Measurements from ENCODE around the gene PCDH7.

The PCDH7 gene

DNA sequence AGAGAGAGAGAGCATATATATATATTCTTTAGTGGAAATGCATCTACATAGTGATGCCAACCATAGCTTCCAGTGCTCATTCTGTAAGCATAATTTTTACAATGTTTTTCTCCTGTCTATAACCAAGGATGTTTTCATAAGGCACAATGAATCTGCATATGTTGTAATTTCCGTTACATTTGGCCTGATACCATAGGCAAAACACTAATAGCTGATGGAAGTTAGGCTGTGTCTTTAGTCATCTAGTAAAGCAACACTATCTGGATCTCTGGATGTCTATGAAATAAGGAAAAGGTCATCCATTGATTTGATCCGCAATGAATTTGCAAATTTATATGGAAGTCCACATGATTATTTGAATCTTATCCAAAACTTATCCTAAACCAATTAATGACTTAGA lies 8.1 kb downstream of the PCDH7 start:
- no peak for TF ChIP-seq TAF1 (IDR thresholded peaks at IDR 0.05; ENCODE audit: borderline replicate concordance, low read depth, low read length)
- DNase-seq (ENCODE audit: insufficient read length) (no peak), FAIRE-seq (no peak)

DNA sequence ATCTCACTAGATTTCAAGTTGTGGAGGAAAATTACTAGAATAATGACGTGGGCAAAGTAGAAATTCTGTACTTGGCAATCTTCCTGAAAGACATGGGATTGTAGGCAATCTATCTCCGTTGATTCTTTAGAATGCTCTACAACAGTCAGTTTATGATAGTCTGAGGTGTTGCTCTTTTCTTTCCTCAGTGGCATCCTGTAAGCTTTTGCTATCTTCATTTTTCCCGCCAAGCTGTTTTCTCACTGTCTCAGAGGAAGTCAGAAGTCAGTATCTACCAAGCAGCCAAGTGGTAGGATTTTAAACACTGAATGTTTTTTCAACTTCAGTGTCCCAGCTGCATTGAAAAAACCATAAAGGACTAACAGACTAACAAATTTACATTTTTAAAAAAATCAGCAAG lies 23.7 kb downstream of the PCDH7 start:
- TF ChIP-seq TAF1 (IDR thresholded peaks at IDR 0.05; ENCODE audit: borderline replicate concordance, low read depth, low read length) (no peak), POLR2A (IDR thresholded peaks at IDR 0.05; ENCODE audit: low read depth, low read length) (no peak), POLR2AphosphoS5 (IDR thresholded peaks at IDR 0.05; ENCODE audit: low read depth, low read length) (no peak)
- no peak for DNase-seq (ENCODE audit: insufficient read length)
- no peak for FAIRE-seq

DNA sequence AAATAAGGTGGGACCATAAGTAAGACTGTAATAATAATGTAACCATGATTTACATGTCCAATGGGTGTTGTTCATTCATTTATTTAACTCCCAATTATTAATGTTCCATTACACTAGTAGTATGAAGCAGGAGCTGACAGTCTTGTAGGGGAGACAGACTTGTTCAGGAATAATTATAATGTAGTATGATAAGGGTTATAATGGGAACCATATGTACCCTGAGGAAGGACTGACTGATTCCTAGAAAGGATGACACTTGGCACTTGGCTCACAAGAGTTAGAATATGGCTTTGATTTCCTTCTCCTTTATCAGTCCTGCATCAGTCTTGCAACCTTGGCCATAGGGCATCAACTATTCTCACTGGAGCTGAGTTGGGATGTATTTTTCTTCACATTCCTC lies 24.2 kb downstream of the PCDH7 start:
- DNase-seq (ENCODE audit: insufficient read length): no peak
- no peak for FAIRE-seq
- no peak for TF ChIP-seq POLR2AphosphoS5 (IDR thresholded peaks at IDR 0.05; ENCODE audit: low read depth, low read length)
- no peak for TF ChIP-seq TAF1 (IDR thresholded peaks at IDR 0.05; ENCODE audit: borderline replicate concordance, low read depth, low read length)
- no peak for TF ChIP-seq POLR2A (IDR thresholded peaks at IDR 0.05; ENCODE audit: low read depth, low read length)

DNA sequence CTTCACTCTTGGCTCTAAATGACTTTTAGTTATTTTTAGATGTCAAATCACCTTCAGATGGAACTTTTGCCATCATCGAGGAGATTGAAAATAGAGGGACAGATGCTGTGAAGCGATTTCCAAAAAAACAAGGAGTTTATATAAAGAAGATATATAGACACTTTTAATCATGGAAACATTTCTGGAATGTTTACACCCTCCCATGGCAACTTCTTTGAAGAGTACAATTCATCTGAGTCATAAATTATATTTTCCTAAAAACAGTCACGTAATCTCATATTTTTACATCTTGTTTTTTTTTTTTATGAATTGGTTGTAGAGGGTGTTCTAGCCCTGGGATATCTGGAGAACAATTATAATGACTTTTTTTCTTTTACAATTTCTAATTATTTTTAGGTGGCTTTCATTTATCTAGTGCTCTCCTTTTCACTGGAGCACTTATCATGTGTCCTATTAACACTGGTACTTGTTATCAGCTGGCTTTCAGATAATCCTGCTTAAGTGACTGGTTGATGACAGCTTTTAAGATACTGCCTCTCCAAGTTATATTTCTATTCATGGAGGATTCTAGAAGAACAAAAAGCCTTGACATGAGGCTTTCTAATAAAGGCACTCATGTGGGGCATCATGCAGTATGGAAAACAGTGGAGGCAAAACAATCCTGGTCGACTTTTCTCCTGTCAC lies 24.9 kb downstream of the PCDH7 start:
- TF ChIP-seq POLR2AphosphoS5 (IDR thresholded peaks at IDR 0.05; ENCODE audit: low read depth, low read length): no peak
- no peak for TF ChIP-seq TAF1 (IDR thresholded peaks at IDR 0.05; ENCODE audit: borderline replicate concordance, low read depth, low read length)
- TF ChIP-seq POLR2A (IDR thresholded peaks at IDR 0.05; ENCODE audit: low read depth, low read length): no peak
- FAIRE-seq (no peak), DNase-seq (ENCODE audit: insufficient read length) (no peak)

DNA sequence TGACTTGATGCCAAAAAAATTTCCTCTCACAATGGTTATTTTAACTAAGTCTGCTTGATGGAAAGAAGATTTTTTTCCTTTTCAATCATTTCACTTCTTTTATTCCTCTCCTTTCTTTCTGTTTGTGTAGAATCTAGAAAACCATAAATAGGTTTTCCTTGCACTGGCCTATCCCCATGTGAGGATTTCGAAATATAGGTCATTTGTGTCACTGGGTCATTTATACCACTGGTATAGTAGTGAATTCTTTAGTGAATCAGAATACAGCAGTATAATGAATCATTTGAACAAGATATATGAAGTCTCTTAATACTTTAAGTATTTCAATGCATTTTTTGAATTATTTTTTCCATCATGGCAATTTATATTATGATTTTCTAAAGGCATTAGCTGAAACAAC lies 26.6 kb downstream of the PCDH7 start:
- no peak for DNase-seq (ENCODE audit: insufficient read length)
- TF ChIP-seq POLR2A (IDR thresholded peaks at IDR 0.05; ENCODE audit: low read depth, low read length): no peak
- no peak for TF ChIP-seq TAF1 (IDR thresholded peaks at IDR 0.05; ENCODE audit: borderline replicate concordance, low read depth, low read length)
- no peak for TF ChIP-seq POLR2AphosphoS5 (IDR thresholded peaks at IDR 0.05; ENCODE audit: low read depth, low read length)
- no peak for FAIRE-seq

DNA sequence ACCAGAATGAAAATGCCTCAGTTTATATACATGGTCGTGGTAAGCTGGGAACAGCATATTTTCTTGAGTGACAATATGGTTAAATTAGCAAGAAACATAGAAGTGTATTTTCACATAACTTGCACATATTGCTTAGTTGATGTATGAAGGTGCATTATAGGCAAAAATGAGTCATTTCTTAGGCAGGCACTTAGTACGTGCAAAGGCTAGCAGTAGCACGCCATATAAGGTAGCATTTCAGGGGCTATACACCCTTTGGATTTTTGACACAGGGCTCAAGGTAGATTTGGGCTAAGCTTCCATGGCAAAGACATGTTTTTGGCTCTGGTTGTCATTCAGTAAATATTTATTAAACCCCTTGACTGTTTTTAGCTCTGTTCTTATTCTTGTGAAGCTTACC lies 33.1 kb downstream of the PCDH7 start:
- no peak for DNase-seq (ENCODE audit: insufficient read length)
- no peak for FAIRE-seq
- TF ChIP-seq POLR2A (IDR thresholded peaks at IDR 0.05; ENCODE audit: low read depth, low read length) (no peak), TAF1 (IDR thresholded peaks at IDR 0.05; ENCODE audit: borderline replicate concordance, low read depth, low read length) (no peak)

DNA sequence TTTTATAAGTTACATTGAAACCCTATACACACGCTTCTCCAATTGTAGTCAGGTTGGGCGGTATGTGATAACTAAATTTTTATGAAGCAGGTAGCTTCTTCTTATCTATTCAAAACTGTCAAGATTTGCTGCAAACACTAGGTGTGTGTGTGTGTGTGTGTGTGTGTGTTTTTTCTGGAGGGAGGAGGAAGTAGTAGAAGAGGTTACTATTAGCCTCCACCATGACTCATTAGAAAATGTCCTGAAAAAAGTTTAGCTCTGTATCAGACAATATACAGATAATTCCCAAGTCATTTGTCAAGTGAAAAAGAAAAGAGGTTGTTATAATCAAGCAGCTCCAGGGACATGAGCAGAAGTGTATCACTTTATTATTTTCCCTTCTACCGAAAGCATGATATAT lies 33.9 kb downstream of the PCDH7 start:
- TF ChIP-seq TAF1 (IDR thresholded peaks at IDR 0.05; ENCODE audit: borderline replicate concordance, low read depth, low read length) (no peak), POLR2AphosphoS5 (IDR thresholded peaks at IDR 0.05; ENCODE audit: low read depth, low read length) (no peak), POLR2A (IDR thresholded peaks at IDR 0.05; ENCODE audit: low read depth, low read length) (no peak)
- DNase-seq (ENCODE audit: insufficient read length): no peak
- FAIRE-seq: no peak

DNA sequence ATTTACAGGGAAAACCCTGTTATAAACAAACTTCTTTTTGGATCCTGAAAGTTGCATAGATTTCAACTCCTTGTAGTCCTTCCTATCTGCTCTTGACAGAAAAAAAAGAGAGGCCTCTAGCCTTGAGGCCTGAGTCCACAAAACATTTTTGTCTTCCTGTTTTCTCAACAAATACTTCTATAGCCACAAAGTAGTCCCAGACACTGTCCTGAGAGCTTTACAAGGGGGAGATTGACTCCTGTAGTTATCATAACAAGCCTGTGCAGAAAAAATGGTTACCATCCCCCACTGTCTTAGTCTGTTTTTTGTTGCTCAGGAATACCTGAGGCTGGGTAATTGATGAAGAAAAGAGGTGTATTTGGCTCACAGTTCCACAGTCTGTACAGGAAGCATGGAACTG lies 35.2 kb downstream of the PCDH7 start:
- TF ChIP-seq POLR2A (IDR thresholded peaks at IDR 0.05; ENCODE audit: low read depth, low read length) (no peak), POLR2AphosphoS5 (IDR thresholded peaks at IDR 0.05; ENCODE audit: low read depth, low read length) (no peak), TAF1 (IDR thresholded peaks at IDR 0.05; ENCODE audit: borderline replicate concordance, low read depth, low read length) (no peak)
- no peak for DNase-seq (ENCODE audit: insufficient read length)
- no peak for FAIRE-seq

DNA sequence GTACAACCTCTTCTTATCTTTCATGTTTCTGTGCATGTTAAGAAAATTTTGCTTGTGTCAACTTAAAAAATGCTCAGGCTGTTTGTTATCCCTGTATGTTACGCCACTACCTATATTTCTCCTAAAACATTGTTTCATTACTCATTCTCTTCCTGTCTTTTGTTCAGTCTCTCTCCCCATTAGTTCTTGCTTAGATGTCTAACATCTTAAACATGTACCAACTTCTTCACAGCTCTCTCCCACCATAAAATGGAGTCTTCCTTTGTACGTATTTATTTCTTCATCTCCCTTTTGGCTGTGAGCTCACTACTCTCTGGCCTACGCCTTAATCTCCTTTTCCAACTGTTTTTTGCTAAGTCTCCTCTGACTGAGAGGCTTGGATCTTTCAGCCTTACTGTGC lies 36.4 kb downstream of the PCDH7 start:
- TF ChIP-seq TAF1 (IDR thresholded peaks at IDR 0.05; ENCODE audit: borderline replicate concordance, low read depth, low read length) (no peak), POLR2A (IDR thresholded peaks at IDR 0.05; ENCODE audit: low read depth, low read length) (no peak), POLR2AphosphoS5 (IDR thresholded peaks at IDR 0.05; ENCODE audit: low read depth, low read length) (no peak)
- no peak for DNase-seq (ENCODE audit: insufficient read length)
- no peak for FAIRE-seq

DNA sequence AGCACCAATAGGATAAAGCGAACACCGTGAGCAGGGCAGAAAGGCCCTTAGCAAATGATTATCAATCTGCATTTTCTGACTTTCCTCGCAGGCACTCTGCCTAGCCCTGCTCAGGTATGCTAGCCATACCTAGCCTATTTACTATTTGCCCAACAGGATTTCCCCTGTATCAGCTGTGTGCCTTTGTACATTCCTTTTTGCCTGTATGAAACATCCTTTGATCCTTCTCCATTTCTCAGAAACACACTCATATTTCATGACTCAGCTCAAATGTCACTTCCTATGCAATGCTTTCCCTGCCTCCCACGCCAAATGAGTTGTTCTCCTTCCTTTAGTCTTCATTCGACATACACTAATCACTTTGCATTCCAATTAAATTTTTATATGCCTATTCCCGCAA lies 37.2 kb downstream of the PCDH7 start:
- DNase-seq (ENCODE audit: insufficient read length) (no peak), FAIRE-seq (no peak)
- no peak for TF ChIP-seq POLR2AphosphoS5 (IDR thresholded peaks at IDR 0.05; ENCODE audit: low read depth, low read length)
- TF ChIP-seq POLR2A (IDR thresholded peaks at IDR 0.05; ENCODE audit: low read depth, low read length): no peak
- TF ChIP-seq TAF1 (IDR thresholded peaks at IDR 0.05; ENCODE audit: borderline replicate concordance, low read depth, low read length): no peak

DNA sequence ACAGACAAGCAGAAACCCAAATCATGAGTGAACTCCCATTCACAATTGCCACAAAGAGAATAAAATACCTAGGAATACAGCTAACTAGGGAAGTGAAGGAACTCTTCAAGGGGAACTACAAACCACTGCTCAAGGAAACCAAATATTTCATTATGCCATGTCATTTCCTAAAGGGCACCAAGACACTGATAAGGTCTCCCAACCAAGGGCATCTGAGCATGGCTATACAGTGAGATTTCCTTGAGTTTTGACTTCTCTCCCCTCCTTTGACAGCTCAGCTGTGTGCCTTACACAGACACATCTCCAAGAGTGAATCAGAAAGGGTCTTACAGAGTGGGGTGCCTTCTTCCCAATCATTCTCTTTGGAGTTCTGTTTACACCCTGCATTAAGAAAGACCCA lies 40.4 kb downstream of the PCDH7 start:
- TF ChIP-seq POLR2AphosphoS5 (IDR thresholded peaks at IDR 0.05; ENCODE audit: low read depth, low read length) (no peak), POLR2A (IDR thresholded peaks at IDR 0.05; ENCODE audit: low read depth, low read length) (no peak), TAF1 (IDR thresholded peaks at IDR 0.05; ENCODE audit: borderline replicate concordance, low read depth, low read length) (no peak)
- FAIRE-seq (no peak), DNase-seq (ENCODE audit: insufficient read length) (no peak)

DNA sequence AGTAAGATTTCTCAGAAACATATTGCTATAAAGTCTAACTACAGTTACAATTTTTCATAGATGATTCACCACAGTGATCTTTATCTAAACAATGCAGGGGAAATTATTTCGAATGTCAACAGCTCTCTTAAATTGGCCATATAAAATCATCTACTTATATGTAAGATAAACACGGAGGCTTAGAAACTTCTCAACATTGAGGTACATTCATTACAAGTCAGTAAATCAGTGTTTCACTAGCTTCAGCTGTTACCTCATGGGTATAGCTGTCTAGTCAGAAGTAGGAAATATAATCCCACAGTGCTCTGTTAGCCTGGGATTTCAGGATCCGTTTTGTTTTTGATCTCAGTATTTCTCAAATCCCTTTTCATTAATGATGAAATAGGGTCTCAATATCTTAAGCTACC lies 43.2 kb downstream of the PCDH7 start:
- TF ChIP-seq POLR2A (IDR thresholded peaks at IDR 0.05; ENCODE audit: low read depth, low read length): no peak
- TF ChIP-seq TAF1 (IDR thresholded peaks at IDR 0.05; ENCODE audit: borderline replicate concordance, low read depth, low read length): no peak
- TF ChIP-seq POLR2AphosphoS5 (IDR thresholded peaks at IDR 0.05; ENCODE audit: low read depth, low read length): no peak
- no peak for DNase-seq (ENCODE audit: insufficient read length)
- no peak for FAIRE-seq

DNA sequence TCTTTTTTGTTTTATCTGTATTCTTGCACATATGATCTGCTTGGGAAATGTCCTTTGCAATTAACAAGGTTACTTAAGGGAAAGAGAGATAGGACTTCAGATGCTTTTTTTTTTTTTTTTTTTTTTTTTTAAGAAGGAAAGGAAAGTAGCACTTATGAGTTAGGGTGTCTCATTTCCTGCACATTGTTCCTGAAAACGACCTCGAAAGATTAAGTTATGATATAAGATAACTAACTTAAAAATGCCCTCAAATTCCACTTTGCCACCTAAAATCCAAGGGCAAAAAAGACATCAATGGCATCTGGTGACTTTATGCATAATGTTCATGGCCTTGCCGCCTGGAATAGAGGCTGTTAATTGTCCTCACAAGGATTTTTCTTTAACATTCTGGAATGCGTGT lies 44.9 kb downstream of the PCDH7 start:
- FAIRE-seq (no peak), DNase-seq (ENCODE audit: insufficient read length) (no peak)
- TF ChIP-seq POLR2A (IDR thresholded peaks at IDR 0.05; ENCODE audit: low read depth, low read length): no peak
- TF ChIP-seq POLR2AphosphoS5 (IDR thresholded peaks at IDR 0.05; ENCODE audit: low read depth, low read length): no peak
- TF ChIP-seq TAF1 (IDR thresholded peaks at IDR 0.05; ENCODE audit: borderline replicate concordance, low read depth, low read length): no peak

Measured in GM12892 (cell line).